HG03354 (cell line): ENCODE results near the gene CCDC158.
"Not testable (repeated sequence)": the region's sequence is repeated elsewhere in the genome, so short reads cannot be mapped to it uniquely, and the experiment has no call there.

ENCODE experiments used
- ATAC-seq: cut with Tn5 transposase; IDR thresholded peaks from one replicate; pipeline ENCODE4 v1.9.1; 2021; ENCODE audit warnings: mild to moderate bottlenecking; ENCODE audit not compliant: unreplicated experiment, poor library complexity, severe bottlenecking

CCDC158 gene

DNA sequence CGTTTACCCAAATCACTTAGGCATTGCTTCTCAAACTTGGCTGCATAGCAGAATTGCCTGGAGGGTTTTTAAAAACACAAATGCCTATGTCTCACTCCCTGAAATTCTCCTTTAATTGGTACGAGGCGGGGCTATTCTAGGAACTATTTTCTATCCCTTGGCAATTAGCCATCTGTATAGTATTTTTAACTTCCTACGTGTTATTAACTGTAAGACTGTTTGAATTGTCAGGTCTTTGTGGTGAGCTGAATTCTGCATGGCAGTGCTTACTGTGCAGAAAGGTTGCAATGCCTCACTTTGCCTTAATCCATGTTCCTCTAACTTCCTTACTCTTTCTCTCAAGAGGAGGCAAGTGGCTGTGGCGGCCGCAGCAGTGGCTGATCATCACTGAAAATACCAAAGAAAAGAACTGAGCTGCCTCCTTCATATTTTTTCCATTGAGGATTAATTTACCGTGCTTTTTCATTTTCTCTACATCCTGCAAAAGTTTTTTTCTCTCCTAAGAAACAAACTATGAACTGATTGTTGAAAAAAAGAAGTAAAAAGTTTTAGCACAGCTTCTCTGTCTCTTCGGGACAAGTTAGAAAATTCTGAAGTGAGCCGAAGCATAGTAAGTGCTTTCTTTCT lies 14.1 kb upstream of the CCDC158 start, which contains the start of gene SHROOM3:
Gene SHROOM3 (plus strand): TSS at position 329 of the 627 bp plus-strand sequence. CDS start 824 bp downstream, outside the sequence.
- no peak for ATAC-seq

DNA sequence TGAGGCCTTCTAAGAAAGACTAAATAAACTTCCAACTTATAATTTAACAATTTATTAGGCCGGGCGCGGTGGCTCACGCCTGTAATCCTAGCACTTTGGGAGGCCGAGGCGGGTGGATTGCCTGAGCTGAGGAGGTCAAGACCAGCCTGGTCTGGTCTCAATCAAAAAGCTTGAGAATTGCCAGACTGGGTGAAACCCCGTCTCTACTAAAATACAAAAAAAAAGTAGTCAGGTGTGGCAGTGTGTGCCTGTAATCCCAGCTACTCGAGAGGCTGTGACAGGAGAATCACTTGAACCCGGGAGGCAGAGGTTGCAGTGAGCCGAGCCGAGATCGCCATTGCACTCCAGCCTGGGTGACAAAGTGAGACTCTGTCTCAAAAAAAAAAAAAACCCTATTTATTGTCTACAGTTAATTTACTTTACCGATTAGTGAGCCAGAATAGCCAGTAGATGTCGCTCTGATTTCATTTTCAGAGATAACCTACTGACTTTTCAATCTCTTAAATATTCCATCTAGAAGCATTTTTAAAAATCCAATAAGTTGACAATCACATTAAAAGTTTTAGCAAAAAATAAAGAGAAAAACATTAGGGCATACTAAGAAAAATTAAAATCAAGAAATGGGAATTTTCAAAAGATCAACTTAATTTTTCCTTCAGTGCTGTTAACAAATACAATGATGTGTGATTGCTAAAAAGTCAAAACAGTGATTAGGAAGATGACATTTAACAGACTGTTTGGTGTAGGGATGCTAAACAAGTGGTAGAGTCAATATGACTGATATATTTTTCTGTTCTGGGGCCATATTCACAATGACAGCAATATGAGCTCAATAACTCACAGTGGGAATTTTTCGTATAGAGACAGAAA lies 9.8 kb upstream of the CCDC158 start:
- ATAC-seq: peak; percentile 46

DNA sequence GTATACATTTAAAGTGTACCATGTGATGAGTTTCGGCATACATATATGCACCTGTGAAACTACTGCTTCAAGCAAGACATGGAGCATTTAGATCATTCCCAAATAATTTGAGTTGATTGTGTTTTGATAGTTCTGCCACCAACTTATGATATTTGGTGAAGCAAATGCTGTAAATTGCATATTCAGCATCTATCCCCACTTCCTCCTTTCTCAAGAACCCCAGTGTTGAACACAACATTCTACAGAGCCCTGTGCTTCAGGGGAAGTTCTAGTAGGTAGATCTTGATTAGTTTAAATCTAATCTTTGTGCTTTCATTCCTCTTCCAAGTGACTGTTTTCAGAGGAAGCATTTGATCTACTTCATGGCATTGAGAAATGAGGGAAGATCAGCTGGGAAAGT lies 8.7 kb upstream of the CCDC158 start:
- no peak for ATAC-seq

DNA sequence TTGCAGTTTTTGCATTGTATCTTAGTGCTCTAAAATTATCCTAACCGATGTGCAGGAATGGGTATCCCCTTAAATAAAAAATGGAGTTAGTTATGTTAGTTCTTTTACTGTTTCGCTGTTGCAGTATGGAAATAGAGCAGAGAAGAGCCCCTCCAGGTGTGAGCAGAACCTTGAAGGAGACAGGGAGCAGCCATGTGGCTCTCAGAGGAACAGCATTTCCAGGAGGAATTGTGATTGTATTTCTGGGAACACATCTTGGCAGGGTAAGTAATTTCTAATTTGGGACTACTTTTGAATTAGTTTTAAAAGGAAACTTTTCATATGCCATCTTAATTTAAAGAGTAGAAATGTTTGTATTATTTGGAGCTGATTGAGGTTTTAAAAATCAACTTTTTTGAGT lies 5.3 kb upstream of the CCDC158 start:
- no peak for ATAC-seq

DNA sequence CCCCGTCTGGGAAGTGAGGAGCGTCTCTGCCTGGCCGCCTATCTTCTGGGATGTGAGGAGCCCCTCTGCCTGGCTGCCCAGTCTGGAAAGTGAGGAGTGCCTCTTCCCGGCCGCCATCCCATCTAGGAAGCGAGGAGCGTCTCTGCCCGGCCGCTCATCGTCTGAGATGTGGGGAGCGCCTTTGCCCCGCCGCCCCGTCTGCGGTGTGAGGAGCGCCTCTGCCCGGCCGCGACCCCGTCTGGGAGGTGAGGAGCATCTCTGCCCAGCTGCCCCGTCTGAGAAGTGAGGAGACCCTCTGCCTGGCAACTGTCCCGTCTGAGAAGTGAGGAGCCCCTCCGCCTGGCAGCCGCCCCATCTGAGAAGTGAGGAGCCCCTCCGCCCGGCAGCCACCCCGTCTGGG lies 2.2 kb upstream of the CCDC158 start:
- ATAC-seq: not testable (repeated sequence)

DNA sequence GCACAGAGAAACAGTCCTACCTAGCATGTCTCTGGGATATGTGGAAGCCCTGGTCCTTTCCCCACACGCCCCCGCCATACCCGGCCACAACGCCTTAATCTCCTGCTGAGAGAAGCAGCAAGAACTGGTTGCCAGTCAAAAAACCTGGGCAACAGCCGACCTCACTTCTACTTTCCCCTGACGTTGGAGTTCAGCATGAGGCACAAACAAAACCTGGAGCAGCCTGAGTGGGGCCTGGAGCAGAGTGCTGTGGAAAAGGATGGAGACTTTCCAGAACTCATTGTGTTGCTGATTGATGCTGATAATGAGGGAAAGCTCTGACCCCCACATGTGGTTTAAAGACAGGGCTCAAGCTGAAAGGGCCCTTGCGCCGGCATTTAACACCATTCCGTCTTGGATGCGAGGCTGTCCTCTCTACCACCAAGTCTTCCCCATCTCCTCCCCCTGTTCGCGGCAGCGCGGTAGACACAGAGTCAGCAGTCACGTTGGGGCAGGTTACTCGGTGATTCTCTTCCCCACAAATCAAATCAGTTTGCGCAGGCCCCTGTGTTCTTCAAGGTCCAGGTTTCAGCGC lies 666 bp downstream of the CCDC158 start:
- ATAC-seq: no peak

DNA sequence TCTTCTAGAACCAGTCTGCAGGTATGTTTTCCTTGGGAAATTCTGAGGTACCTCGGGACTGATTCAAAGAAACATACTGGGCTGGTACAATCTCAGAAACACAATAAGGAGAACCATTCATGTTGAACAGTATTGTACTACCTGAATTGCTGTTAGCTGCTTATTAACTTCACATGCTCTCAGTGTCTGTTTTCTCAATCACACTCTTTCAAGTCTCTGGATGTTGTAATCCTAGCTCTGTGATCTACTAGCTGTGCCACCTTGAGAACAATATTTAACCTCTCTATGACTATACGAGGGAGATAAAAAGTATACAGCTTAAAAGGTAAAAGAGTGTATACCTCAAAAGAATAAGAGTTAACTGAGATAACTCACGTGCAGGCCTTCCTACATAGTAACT lies 10.3 kb downstream of the CCDC158 start:
- no peak for ATAC-seq

DNA sequence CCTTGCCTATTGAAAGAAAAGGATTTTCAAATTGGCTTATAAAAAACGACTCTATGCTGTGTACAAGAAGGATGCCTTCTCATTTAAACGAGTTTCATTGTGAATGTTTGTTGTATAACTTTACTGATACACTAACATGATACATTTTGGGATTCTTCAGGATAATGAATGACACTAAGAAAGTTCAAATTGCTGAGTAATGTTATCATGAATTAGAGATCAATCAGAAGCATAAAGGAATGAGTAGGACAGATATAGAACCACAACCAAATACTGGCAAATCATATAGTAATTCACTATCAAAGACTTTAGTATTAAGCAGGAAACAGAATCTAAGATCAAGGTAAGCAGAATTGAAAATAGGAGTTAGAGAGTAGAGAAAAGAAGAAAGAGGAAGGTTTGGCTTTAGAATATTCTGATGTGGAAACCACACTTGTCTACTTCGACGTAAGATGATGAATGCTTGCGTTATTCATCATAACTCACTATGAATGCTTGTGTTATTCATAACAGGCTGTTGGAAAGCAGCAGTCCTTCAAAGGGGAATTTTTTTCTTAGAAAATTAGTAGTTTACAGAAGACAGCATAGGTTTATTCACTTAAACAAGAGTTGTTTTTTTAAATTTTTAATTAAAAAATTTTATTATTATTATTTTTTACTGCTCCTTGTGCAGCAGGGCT lies 13.4 kb downstream of the CCDC158 start:
- no peak for ATAC-seq

GRCh38 chr4:76406081-76406480 lies 14.9 kb downstream of the CCDC158 start:
- no peak for ATAC-seq

DNA sequence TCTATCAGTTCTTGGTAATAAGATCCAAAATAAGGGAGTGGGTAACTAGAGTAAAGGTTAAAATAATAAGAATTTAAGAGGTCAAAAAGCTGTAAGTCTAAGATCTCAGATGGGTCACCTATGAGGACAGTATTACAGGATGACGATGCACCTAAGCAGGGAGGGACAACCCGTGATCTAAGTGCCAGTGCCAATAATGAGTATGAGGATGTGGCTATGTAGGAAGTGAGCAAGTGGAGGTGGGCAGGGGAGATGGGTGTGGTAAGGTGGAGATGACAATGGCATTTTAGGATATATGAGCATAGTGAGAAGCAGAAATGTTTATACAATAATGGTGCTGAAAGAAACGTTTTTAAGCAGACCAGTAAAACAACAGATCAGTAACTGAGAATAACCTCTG lies 19.3 kb downstream of the CCDC158 start:
- no peak for ATAC-seq

DNA sequence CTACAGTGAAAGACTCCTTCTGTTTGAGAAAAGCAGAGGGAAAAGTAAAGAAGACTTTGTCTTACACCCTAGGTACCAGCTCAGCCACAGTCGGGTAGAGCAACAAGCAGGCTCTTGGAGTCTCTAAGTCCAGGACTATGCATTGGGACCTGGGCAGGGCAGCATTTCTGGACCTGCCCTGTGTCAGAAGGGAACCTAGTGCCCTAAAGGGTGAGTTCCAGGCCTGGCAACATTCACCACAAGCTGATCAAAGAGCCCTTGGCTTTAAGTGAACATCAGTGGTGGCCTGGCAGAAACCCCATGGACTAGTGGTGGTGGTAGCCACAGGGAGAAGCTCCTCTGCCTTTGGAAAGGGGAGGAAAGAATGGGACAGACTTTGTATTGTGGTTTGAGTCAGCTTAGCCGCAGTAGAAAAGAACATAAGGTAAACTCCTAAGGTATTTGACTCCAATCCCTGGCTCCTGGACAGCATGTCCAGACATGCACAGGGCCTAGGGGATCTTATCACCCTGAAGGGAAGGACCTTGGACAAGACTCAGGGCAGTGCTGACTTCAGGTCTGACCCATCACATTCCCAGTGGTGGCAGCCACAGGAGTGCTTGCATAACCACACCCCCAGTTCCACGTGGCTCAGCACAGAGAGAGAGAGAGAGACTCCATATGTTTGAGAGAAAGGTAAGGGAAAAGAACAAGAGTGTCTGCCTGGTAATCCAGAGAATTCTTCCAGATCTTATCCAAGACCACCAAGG lies 32.6 kb downstream of the CCDC158 start:
- no peak for ATAC-seq

DNA sequence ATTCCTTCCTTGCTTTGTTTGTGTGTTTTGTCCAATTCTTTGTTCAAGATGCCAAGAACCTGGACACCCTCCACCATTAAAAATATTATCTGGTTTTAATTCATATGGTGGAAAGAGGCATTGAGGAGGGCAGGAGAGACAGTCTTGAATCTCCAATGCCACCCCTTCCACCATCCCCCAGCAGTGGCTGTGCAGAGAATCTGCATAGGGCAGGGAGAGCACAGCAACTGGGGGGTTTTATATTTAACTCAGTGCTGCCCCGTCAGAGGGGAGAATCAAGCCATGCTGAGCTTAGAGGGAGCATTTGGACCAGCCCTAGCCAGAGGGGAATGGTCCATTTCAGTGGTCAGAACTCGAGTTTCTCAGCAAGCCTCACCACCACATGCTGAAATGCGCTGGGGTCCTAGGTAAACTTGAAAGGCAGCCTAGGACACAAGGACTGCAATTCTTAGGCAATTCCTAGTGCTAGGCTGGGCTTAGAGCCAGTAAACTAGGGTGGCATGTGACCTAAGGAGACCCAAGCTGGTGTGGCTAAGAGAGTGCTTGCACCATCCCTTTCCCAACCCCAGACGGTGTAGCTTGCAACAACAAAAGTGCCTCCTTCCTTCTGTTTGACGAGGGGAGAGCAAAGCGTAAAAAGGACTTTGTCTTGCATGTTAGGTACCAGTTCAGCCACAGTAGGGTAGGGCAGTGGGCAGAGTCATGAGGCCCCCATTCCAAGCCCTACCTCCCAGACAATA lies 34.2 kb downstream of the CCDC158 start:
- no peak for ATAC-seq

- ATAC-seq: no peak
These were observed 35.0 kb downstream of the CCDC158 start for GRCh38 chr4:76385974-76386373.

GRCh38 chr4:76384052-76384451 lies 36.9 kb downstream of the CCDC158 start:
- no peak for ATAC-seq

DNA sequence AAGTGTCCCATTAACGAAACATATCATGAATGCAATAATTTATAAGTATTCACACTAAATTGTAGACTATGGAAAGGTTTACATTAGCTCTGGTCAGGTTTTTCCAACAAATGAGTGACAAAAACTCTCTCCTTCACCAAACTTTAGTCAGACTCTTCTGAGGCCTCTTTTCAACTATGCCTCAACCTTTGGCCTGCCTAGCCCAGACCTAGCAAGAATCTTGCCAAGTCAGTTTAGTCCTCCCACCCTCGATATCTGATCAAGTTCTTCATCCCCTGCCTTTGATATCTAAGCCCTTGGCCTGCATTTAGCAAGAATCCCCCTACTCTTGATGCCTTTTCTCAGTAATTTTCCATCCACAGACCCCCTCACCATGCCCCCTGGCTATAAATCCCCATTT lies 37.9 kb downstream of the CCDC158 start:
- ATAC-seq: no peak

DNA sequence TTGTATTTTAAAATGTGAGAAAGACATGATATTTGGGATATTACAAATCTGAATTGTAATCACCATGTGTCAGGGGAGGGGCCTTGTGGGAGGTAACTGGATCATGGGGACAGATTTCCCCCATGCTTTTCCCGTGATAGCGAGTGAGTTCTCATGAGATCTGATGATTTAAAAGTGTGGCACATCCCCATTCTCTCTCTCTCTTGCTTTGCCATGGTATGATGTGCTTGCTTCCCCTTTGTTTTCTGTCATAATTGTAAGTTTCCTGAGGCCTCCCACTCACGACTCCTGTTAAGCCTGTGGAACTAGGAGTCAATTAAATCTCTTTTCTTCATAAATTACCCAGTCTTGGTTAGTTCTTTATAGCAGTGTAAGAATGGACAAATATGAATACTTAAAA lies 39.0 kb downstream of the CCDC158 start:
- ATAC-seq: no peak

- ATAC-seq: no peak
These were observed 40.4 kb downstream of the CCDC158 start for GRCh38 chr4:76380561-76380960.

GRCh38 chr4:76377911-76378310 lies 43.0 kb downstream of the CCDC158 start:
- no peak for ATAC-seq

DNA sequence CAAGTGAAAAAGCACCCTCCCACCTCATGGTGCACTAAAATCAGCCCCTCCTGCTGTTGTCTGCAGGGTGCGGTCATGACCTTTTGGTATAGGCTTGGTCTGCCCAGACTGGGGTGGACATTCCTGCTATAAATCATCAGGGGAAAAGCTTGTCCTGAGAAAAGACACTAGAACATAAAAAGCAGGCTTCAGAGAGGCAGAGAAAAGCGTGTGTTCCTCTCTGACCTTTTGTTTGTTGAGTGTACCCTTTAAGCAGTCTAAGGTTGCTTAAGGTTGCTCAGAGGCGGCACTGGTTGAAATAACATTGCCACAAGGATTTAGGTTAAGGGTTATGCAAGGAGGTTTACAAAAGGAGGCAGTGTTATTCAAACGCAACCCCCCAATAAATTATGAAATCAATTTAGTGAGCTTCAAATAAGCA lies 43.5 kb downstream of the CCDC158 start:
- ATAC-seq: no peak
